Left lung (tissue), 10 donors: Measurements from ENCODE around the gene SRCIN1. TPM values are rescaled to one million over a fixed set of nuclear protein-coding genes. Genes with fewer than 3 reads are reported as not detected.

Source experiments
- ATAC-seq: fragments of 200-7000 bp; cut with Tn5 transposase; one replicate; pipeline ENCODE4 v1.9.1; 2020; ENCODE audit warnings: moderate library complexity
- DNase-seq, 4 donors: peaks; one replicate each; pipeline ENCODE4 v3.0.0-alpha.2; 2013 to 2020
- H3K27ac ChIP-seq, 2 donors: fragments of 200-600 bp; sonication (generic) in 1 of 2; one replicate each; pipeline versions ENCODE4 v1.5.0 to v1.8.0; 2020 to 2021
- H3K27me3 ChIP-seq, 2 donors: fragments of 200-600 bp; sonication (generic) in 1 of 2; one replicate each; pipeline versions ENCODE4 v1.5.0 to v1.8.0; 2020 to 2021
- H3K36me3 ChIP-seq, 2 donors: fragments of 200-600 bp; sonication (generic) in 1 of 2; one replicate each; pipeline versions ENCODE4 v1.5.0 to v1.8.0; 2020 to 2021
- H3K4me1 ChIP-seq, 2 donors: fragments of 200-600 bp; one replicate each; pipeline ENCODE4 v1.8.0; 2021
- H3K4me3 ChIP-seq, 2 donors: fragments of 200-600 bp; sonication (generic) in 1 of 2; one replicate each; pipeline versions ENCODE4 v1.5.0 to v1.8.0; 2020 to 2021; ENCODE audit warnings: mild to moderate bottlenecking in 1 of 2
- H3K9me3 ChIP-seq, 2 donors: fragments of 200-600 bp; sonication (generic) in 1 of 2; one replicate each; pipeline versions ENCODE4 v1.5.0 to v1.8.0; 2020 to 2021
- CTCF ChIP-seq, 2 donors: fragments of 200-600 bp; sonication (generic) in 1 of 2; IDR thresholded peaks; one replicate each; pipeline versions ENCODE4 v1.5.0 to v1.8.0; 2021; ENCODE audit warnings: antibody characterized with exemption in 2 of 2
- intact Hi-C, 2 donors: fragments of 100-400 bp; cut with DNase I; formaldehyde crosslinking; loops; one replicate each; pipeline versions ENCODE4 v1.11.2 to v1.14.2; 2022
- polyA plus RNA-seq, 6 donors: library from polyadenylated mRNA; unstranded; fragments of 120-200 nt; gene quantifications; one replicate each; pipeline ENCODE4 v1.2.1, GENCODE V29; 2013; ENCODE audit not compliant: insufficient read length in 6 of 6
- total RNA-seq, 2 donors: library from RNA; stranded (reverse); fragmentation: NEBNext Ultra II Directional; extraction: Animal tissue kit (Norgen Biotek cat#: 25700); gene quantifications; one replicate each; pipeline ENCODE4 v1.2.1, GENCODE V29; 2021
- donor health status: DM: no; HTN: yes; CAD: no.
- donor health status: DM: no; HTN: no; CAD: no.

SRCIN1 gene
- total and polyA plus RNA-seq, 8 donors, result 2.7 to 10.6 (median 7.4) TPM

GRCh38 chr17:38601539-38602351 lies 4.0 kb downstream of the SRCIN1 start:
- intact Hi-C loops, result no loop called here

GRCh38 chr17:38600906-38601305 lies 4.8 kb downstream of the SRCIN1 start:
- Histone ChIP-seq H3K4me1 (no peaks in the 10 kb centered on the region), H3K36me3 (no peaks in the 10 kb centered on the region), H3K27me3 (peaks cover 26 to 97% of the 10 kb centered on the region in 2 donors), H3K9me3 (no peaks in the 10 kb centered on the region), H3K4me3 (no peak overlapping the region), H3K27ac (no peak overlapping the region)
- ATAC-seq (no peak), DNase-seq (no peak)
- TF ChIP-seq CTCF (IDR thresholded peaks at IDR 0.05), result no peak
- intact Hi-C loops, result no loop called here

More at GRCh38 chr17:38601539-38602351, 4.0 kb downstream of the SRCIN1 start:
- Histone ChIP-seq H3K36me3 (no peaks in the 10 kb centered on the region), H3K4me1 (peaks cover 5 to 8% of the 10 kb centered on the region in 2 donors), H3K4me3 (no peak overlapping the region), H3K9me3 (no peaks in the 10 kb centered on the region), H3K27ac (no peak overlapping the region), H3K27me3 (peaks cover 33 to 97% of the 10 kb centered on the region in 2 donors)
- DNase-seq, result peak in 1 of 4 donors; percentile 48
- no peak for TF ChIP-seq CTCF (IDR thresholded peaks at IDR 0.05)
- ATAC-seq, result no peak

- Histone ChIP-seq H3K36me3 (no peaks in the 10 kb centered on the region), H3K9me3 (no peaks in the 10 kb centered on the region), H3K4me1 (no peaks in the 10 kb centered on the region), H3K27ac (no peak overlapping the region), H3K4me3 (no peak overlapping the region), H3K27me3 (peaks cover 26 to 100% of the 10 kb centered on the region in 2 donors)
- DNase-seq (no peak), ATAC-seq (no peak)
- no peak for TF ChIP-seq CTCF (IDR thresholded peaks at IDR 0.05)
- intact Hi-C loops, result no loop called here
These were observed 5.3 kb downstream of the SRCIN1 start for GRCh38 chr17:38600416-38600815.

- no peak overlapping the region for H3K27ac ChIP-seq
- H3K4me3 ChIP-seq, result no peak overlapping the region
- DNase-seq (no peak), ATAC-seq (no peak)
- H3K9me3 ChIP-seq, result no peaks in the 10 kb centered on the region
- H3K36me3 ChIP-seq, result no peaks in the 10 kb centered on the region
- H3K27me3 ChIP-seq, result peaks cover 21 to 100% of the 10 kb centered on the region in 2 donors
- intact Hi-C loops, result no loop called here
- H3K4me1 ChIP-seq, result no peaks in the 10 kb centered on the region
- no peak for TF ChIP-seq CTCF (IDR thresholded peaks at IDR 0.05)
These were observed 6.3 kb downstream of the SRCIN1 start for GRCh38 chr17:38599398-38599856.

GRCh38 chr17:38598995-38599394 lies 6.8 kb downstream of the SRCIN1 start:
- intact Hi-C loops, result no loop called here
- H3K9me3 ChIP-seq, result no peaks in the 10 kb centered on the region
- peaks cover 24 to 100% of the 10 kb centered on the region in 2 donors for H3K27me3 ChIP-seq
- no peak for TF ChIP-seq CTCF (IDR thresholded peaks at IDR 0.05)
- DNase-seq (no peak), ATAC-seq (no peak)
- no peak overlapping the region for H3K4me3 ChIP-seq
- no peaks in the 10 kb centered on the region for H3K4me1 ChIP-seq
- H3K36me3 ChIP-seq, result no peaks in the 10 kb centered on the region
- no peak overlapping the region for H3K27ac ChIP-seq
